Stimulated activated CD4-positive, alpha-beta T cell treated with anti-CD3 and anti-CD28 coated beads, Interleukin-4, amount 100 ng/mL, for 1 hour (primary cell): ENCODE data around the gene SLC8A2.

Experiments used
- DNase-seq: peaks from one replicate; pipeline ENCODE4 v3.0.0-alpha.2; 2020

SLC8A2 gene

DNA sequence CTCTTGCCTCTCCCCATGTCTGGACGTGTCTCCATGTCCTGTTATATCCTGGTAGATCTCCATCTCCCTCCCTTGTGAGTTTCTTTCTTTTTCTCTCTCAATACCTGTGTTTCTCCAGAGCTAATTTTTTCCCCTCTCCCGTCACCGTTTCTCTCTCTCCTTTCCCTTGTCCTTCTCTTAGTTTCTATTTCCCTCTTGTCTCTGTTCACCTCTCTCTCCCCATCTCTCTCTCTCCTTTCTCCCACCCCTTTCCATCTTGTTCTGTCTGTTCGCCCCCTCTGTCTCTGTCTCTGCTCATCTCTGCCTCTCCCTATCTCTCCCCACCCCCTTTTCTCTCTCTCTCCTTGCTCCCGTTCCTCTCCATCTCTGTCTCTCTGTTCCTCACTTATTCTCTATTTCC, 13.0 kb downstream of the SLC8A2 start:
- DNase-seq: no peak

DNA sequence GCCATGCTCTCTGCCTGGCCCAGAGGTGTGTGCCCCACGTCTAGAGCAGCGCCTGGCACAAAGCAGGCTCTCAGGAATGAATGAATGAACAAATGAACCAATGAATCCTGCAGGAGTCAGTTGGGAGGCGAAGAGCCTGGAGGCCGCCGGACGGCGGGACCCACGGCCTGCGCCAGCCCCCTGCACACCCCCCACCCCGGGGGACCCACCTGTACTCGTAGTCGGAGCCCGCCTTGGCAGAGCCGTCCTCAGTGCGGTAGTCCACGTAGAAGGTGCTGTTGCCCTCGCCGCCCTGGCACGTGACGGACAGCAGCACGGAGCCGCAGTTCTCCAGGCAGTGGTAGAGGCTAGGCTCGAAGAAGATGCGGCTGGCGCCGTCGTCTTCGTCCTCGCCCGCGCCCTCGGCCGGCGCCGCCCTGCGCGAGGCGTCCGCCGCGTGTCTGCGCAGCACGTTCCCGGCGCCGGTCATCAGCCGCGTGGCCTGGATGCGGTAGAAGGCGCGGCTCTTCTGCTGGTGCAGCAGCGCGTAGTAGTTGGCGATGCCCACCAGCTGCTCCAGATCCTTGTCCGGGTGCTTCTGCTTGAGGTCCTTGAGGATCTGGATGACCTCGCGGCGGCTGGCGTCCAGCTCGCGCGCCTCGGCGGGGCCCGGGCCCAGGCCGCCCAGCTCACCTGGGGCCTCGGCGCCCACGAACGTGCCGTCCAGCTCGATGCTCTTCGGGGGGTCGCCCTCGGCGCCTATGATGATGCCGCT, 14.8 kb downstream of the SLC8A2 start:
- DNase-seq: no peak

DNA sequence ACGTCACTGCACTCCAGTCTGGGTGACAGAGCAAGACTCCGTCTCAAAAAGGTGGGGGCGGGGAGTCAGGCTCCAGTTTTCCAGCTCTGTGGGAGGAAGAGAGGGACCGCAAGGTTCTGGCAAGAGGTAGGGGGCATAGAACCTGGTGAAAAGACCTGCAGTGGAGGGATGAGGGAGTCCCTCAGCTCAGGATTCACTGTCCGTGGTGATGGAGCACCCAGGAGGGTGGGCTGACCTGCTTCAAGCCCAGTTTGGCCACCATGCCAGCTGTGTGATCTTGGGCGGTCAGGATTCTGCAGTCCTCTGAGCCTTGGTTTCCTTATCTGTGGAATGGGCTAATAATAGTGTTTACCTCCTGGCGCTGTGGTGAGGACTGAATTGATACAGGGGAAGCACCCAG, 21.2 kb downstream of the SLC8A2 start:
- no peak for DNase-seq

- DNase-seq: no peak
Measured at GRCh38 chr19:47448360-47448727, 23.3 kb downstream of the SLC8A2 start.

GRCh38 chr19:47447470-47448359, 24.0 kb downstream of the SLC8A2 start:
- peak; percentile 57 for DNase-seq

- no peak for DNase-seq
Measured at GRCh38 chr19:47446534-47447469, 24.9 kb downstream of the SLC8A2 start.

- DNase-seq: peak; percentile 66
Measured at GRCh38 chr19:47445937-47446402, 25.7 kb downstream of the SLC8A2 start.

DNA sequence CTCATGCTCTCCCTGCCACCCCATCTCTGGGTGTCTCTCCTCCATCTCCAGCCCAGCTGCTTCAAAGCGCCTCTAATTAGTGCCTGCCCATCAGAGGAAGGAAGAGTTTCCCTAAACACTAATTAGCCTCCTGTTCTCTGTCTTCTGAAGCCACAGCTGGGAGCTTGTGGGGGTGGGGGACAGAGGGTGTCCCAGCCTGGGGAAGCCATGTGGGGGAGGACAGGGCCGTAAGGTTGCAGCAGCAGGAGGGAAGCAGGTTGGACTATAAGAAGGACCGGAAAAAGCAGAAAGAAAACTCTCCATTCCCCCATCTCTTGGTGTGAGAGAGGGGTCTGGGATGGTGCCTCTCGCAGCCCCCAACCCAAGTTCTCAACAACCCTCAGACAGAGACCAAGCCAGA, 26.2 kb downstream of the SLC8A2 start:
- DNase-seq: no peak

DNA sequence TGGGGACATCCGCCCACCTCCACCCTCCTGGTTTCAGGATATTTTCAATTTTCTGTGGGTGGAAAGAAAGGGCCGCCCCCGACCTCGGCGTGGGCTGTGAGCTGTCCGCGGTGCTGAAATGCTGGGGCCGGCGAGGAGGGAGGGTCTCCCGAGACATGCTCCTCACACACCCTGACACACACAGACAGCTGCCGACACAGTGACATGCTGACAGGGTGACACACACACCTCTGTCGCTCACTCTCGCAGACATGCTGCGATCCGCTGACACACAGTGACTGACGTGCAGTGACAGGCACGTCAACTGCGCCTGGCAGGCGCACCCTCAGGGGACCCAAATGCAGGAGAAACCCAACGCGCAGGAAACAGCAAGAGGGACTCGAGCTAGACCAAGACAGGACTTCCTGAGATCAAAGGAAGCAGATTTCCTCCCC, 27.3 kb downstream of the SLC8A2 start:
- DNase-seq: peak; percentile 33

GRCh38 chr19:47443331-47443730, 28.4 kb downstream of the SLC8A2 start:
- no peak for DNase-seq

DNA sequence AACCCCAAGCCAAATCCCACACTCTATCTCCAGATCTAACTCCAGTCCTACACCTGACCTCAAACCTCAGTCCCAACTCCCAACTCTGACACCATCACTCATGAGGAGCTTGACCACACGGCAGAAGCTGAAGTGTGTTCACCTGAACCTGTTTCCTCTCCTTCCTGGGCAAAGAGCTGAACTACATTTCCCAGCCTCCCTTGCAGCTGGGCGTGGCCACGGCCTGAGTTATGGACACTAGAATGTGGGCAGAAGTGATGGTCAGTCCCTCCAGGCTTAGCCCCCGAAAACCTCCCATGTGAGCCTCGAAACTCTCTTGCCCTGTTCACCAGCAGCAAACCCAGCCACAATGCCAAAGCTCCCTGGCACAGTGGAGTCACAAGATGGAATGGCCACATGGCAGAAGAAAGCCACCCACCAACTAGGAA, 32.9 kb downstream of the SLC8A2 start:
- no peak for DNase-seq

DNA sequence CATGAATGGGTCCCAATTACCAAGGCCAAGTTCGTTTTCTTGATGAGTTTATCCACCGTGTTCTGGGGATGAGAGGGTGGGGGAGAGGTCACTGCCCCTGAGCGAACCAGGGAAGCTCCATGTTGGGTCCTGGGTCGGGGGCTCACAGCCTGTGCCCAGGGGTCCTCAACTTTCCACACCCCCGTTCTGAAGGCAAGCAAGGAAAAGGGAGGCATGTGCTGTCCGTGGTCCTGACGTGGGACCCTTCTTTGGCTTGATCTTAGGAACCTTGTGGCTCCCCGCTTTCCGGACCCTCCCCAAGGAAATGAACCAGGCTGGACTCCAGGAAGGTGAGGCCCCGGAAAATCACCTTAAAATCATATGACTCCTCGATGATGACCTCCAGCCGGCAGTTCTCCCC, 34.2 kb downstream of the SLC8A2 start:
- no peak for DNase-seq

GRCh38 chr19:47436712-47437401, 34.8 kb downstream of the SLC8A2 start:
- DNase-seq: peak; percentile 84

DNA sequence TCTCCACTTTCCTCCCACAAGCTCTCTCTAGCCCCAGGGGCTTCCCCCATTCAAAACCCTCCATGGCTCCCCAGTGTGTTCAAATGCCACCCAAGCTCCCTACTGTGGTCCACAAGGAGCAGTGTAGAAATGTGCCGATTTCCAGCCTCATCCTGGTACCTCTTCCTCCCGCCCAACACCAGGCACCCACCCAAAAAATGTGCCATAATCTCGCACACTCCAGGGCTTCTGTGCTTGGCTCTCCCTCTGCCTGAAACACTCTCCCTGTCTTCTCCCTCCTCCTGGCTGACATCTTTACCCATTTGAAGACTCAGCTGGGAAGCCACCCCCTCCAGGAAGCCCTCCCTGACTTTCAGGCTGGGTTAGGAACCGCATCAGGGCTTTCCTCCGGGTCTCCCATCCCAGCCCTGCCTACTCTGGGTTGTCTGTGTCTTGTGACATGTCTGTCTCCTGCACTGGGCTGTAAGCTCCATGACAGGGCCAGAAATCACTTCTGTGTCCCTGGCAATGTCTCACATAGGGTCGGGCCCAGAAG, 35.7 kb downstream of the SLC8A2 start:
- DNase-seq: no peak

GRCh38 chr19:47435196-47435595, 36.5 kb downstream of the SLC8A2 start:
- no peak for DNase-seq

DNA sequence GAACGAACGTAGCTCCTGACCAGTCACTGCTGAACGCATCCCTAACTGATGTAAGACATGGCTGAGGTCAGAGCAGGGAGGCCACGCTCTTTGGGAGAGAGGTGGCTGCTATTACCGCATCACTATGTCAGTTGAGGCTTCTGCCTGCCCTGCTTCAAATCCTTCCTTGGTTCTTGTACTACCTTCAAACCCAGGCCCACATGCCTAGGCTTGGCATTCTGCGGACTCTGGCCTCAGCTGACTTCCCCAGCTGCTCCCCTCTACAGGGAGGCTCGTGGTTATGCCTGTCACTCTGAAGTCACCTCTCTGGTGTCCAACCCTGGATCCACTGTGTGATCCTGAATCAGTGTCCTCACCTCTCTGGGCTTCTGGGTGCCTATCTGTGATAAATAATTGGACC, 37.6 kb downstream of the SLC8A2 start:
- DNase-seq: no peak

GRCh38 chr19:47433121-47433520, 38.6 kb downstream of the SLC8A2 start:
- DNase-seq: no peak

GRCh38 chr19:47432499-47432898, 39.2 kb downstream of the SLC8A2 start:
- DNase-seq: no peak

GRCh38 chr19:47432091-47432490, 39.6 kb downstream of the SLC8A2 start:
- no peak for DNase-seq

DNA sequence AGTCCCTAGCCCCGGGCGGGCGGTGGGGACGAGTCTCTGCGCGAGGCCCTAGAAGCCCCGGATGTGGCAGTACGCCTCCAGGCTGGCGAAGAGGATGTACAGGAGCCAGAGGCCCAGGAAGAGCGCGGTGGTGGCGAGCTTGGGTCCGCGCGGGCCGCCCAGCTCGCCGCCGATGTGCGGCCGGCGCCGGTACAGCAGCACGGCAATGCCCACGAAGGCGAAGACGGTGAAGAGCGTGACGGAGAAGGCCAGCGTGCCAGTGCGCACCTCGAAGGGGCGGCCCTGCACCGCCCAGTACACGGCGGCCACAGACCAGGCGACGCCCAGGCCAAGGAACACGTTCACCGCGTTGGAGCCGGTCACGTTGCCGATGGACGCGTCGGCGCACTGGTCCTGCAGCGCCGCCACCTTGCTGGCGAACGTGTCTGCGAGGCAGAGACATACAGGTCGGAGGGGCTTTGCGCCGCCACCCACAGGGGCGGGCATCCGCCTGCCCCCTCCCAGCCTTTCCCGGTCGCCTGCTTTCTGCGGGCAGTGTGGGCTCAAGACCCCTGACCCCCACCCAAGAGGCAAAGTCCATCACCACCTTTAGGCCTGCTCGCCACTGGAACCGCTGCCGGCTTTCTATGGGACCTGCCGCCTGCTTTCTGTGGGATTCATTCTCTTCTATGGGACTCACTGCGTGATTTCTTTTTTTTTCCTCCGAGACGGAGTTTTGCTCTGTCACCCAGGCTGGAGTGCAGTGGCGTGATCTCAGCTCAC, 41.5 kb downstream of the SLC8A2 start:
- no peak for DNase-seq

GRCh38 chr19:47429140-47429793, 42.4 kb downstream of the SLC8A2 start:
- DNase-seq: no peak
